Subcutaneous abdominal adipose tissue (tissue), 5 donors: Measurements from ENCODE around the gene INO80B.
A peak's percentile ranks its signal among the peaks of the same experiment; 100 is the strongest.
"Not testable (repeated sequence)": the region's sequence is repeated elsewhere in the genome, so short reads cannot be mapped to it uniquely, and the experiment has no call there.

Experiments
- H3K27ac ChIP-seq: one replicate; pipeline ENCODE4 v1.7.0; 2013; ENCODE audit warnings: low read depth, mild to moderate bottlenecking, inconsistent platforms, low read length, moderate library complexity
- H3K27me3 ChIP-seq, 5 donors: one replicate each; pipeline ENCODE4 v1.7.0; 2013; ENCODE audit warnings: low read length in 5 of 5, inconsistent platforms in 1 of 5; ENCODE audit not compliant: control insufficient read depth in 5 of 5, insufficient read depth in 4 of 5
- H3K36me3 ChIP-seq, 5 donors: one replicate each; pipeline ENCODE4 v1.7.0; 2013; ENCODE audit warnings: low read length in 5 of 5; ENCODE audit not compliant: control insufficient read depth in 5 of 5, insufficient read depth in 5 of 5
- H3K4me1 ChIP-seq, 5 donors: one replicate each; pipeline ENCODE4 v1.7.0; 2013; ENCODE audit warnings: low read length in 5 of 5, mild to moderate bottlenecking in 3 of 5, moderate library complexity in 1 of 5; ENCODE audit not compliant: control insufficient read depth in 5 of 5, insufficient read depth in 5 of 5
- H3K4me3 ChIP-seq, 5 donors: one replicate each; pipeline ENCODE4 v1.7.0; 2013; ENCODE audit warnings: low read length in 5 of 5, low read depth in 1 of 5
- H3K9ac ChIP-seq, 5 donors: one replicate each; pipeline ENCODE4 v1.7.0; 2013; ENCODE audit warnings: low read length in 5 of 5, mild to moderate bottlenecking in 4 of 5, moderate library complexity in 3 of 5
- H3K9me3 ChIP-seq, 5 donors: one replicate each; pipeline ENCODE4 v1.7.0; 2013; ENCODE audit warnings: low read length in 5 of 5; ENCODE audit not compliant: control insufficient read depth in 5 of 5
- donor health status: healthy.
- donor health status: healthy.
- donor health status: healthy.
- donor health status: healthy.
- donor health status: healthy.

INO80B gene

GRCh38 chr2:74462054-74462785 is 7.3 kb downstream of the INO80B start:
- peaks cover 0 to 24% (median 21%) of the 10 kb centered on the region in 5 donors for H3K36me3 ChIP-seq
- H3K9me3 ChIP-seq: no peaks in the 10 kb centered on the region
- H3K4me1 ChIP-seq: peaks cover 4 to 37% (median 30%) of the 10 kb centered on the region in 5 donors
- no peak overlapping the region for H3K9ac ChIP-seq
- no peaks in the 10 kb centered on the region for H3K27me3 ChIP-seq
- no peak overlapping the region for H3K27ac ChIP-seq
- no peak overlapping the region for H3K4me3 ChIP-seq

GRCh38 chr2:74462786-74463105 is 7.9 kb downstream of the INO80B start:
- H3K4me1 ChIP-seq: peaks cover 4 to 32% (median 26%) of the 10 kb centered on the region in 5 donors
- no peak overlapping the region for H3K4me3 ChIP-seq
- no peak overlapping the region for H3K27ac ChIP-seq
- no peaks in the 10 kb centered on the region for H3K27me3 ChIP-seq
- H3K9ac ChIP-seq: no peak overlapping the region
- H3K36me3 ChIP-seq: peaks cover 0 to 24% (median 21%) of the 10 kb centered on the region in 5 donors
- H3K9me3 ChIP-seq: no peaks in the 10 kb centered on the region

GRCh38 chr2:74464406-74464805 is 9.5 kb downstream of the INO80B start:
- H3K4me1 ChIP-seq: peaks cover 0 to 20% (median 16%) of the 10 kb centered on the region in 5 donors
- H3K27ac ChIP-seq: peak overlapping the region; percentile 72
- H3K27me3 ChIP-seq: no peaks in the 10 kb centered on the region
- no peaks in the 10 kb centered on the region for H3K9me3 ChIP-seq
- peak overlapping the region; percentile 72 to 92 (median 84) for H3K4me3 ChIP-seq
- H3K9ac ChIP-seq: peak overlapping the region in 4 of 5 donors; percentile 89 to 95 (median 94)
- H3K36me3 ChIP-seq: peaks cover 0 to 24% (median 21%) of the 10 kb centered on the region in 5 donors

GRCh38 chr2:74470742-74471141 is 15.9 kb downstream of the INO80B start:
- not testable (repeated sequence) for H3K4me3 ChIP-seq, H3K9ac ChIP-seq, H3K27ac ChIP-seq, H3K9me3 ChIP-seq, H3K27me3 ChIP-seq
- Histone ChIP-seq H3K36me3 (peaks cover 0 to 16% (median 14%) of the 10 kb centered on the region in 5 donors), H3K4me1 (peaks cover 2 to 27% (median 26%) of the 10 kb centered on the region in 5 donors)

GRCh38 chr2:74471332-74472065 is 16.6 kb downstream of the INO80B start:
- peak overlapping the region; percentile 86 to 98 (median 92) for H3K4me3 ChIP-seq
- peaks cover 0 to 19% (median 14%) of the 10 kb centered on the region in 5 donors for H3K36me3 ChIP-seq
- H3K9ac ChIP-seq: peak overlapping the region in 4 of 5 donors; percentile 83 to 92 (median 88)
- no peaks in the 10 kb centered on the region for H3K9me3 ChIP-seq
- H3K27ac ChIP-seq: peak overlapping the region; percentile 93
- no peaks in the 10 kb centered on the region for H3K27me3 ChIP-seq
- peaks cover 2 to 23% (median 22%) of the 10 kb centered on the region in 5 donors for H3K4me1 ChIP-seq

GRCh38 chr2:74472086-74472944 is 17.4 kb downstream of the INO80B start, which contains the start of gene MRPL53:
MRPL53 (minus strand) TSS chr2:74472680; CDS start chr2:74472660, 20 bp downstream.
- no peaks in the 10 kb centered on the region for H3K9me3 ChIP-seq
- peak within 1 kb of the TSS; percentile 93 for H3K27ac ChIP-seq
- peaks cover 2 to 28% (median 27%) of the 10 kb centered on the region in 5 donors for H3K4me1 ChIP-seq
- peaks cover 0 to 24% (median 17%) of the 10 kb centered on the region in 5 donors for H3K36me3 ChIP-seq
- H3K9ac ChIP-seq: peak within 1 kb of the TSS; percentile 77 to 92 (median 84)
- H3K27me3 ChIP-seq: no peaks in the 10 kb centered on the region
- H3K4me3 ChIP-seq: peak within 1 kb of the TSS; percentile 86 to 98 (median 92)

- H3K9ac ChIP-seq: peak overlapping the region; percentile 77 to 92 (median 84)
These were observed 18.0 kb downstream of the INO80B start for GRCh38 chr2:74472945-74473258.

GRCh38 chr2:74474481-74474880 is 19.6 kb downstream of the INO80B start:
- H3K4me1 ChIP-seq: peaks cover 2 to 29% (median 27%) of the 10 kb centered on the region in 5 donors

More at GRCh38 chr2:74472945-74473258, 18.0 kb downstream of the INO80B start:
- Histone ChIP-seq H3K27ac (peak overlapping the region; percentile 93), H3K27me3 (no peaks in the 10 kb centered on the region), H3K36me3 (peaks cover 0 to 29% (median 20%) of the 10 kb centered on the region in 5 donors), H3K4me3 (peak overlapping the region; percentile 86 to 98 (median 92)), H3K9me3 (no peaks in the 10 kb centered on the region), H3K4me1 (peaks cover 2 to 29% (median 27%) of the 10 kb centered on the region in 5 donors)

GRCh38 chr2:74474899-74475298 is 20.0 kb downstream of the INO80B start:
- H3K9me3 ChIP-seq: no peaks in the 10 kb centered on the region
- H3K27ac ChIP-seq: no peak overlapping the region
- H3K27me3 ChIP-seq: no peaks in the 10 kb centered on the region
- peaks cover 2 to 29% (median 27%) of the 10 kb centered on the region in 5 donors for H3K4me1 ChIP-seq
- H3K4me3 ChIP-seq: no peak overlapping the region
- H3K36me3 ChIP-seq: peaks cover 3 to 38% (median 24%) of the 10 kb centered on the region in 5 donors
- no peak overlapping the region for H3K9ac ChIP-seq

More at GRCh38 chr2:74474481-74474880, 19.6 kb downstream of the INO80B start:
- H3K27me3 ChIP-seq: no peaks in the 10 kb centered on the region
- no peak overlapping the region for H3K9ac ChIP-seq
- H3K9me3 ChIP-seq: no peaks in the 10 kb centered on the region
- H3K36me3 ChIP-seq: peaks cover 3 to 34% (median 22%) of the 10 kb centered on the region in 5 donors
- H3K4me3 ChIP-seq: no peak overlapping the region
- H3K27ac ChIP-seq: no peak overlapping the region
